Measurements from ENCODE around the gene OR5T2. TPM values are rescaled to one million over a fixed set of nuclear protein-coding genes. Genes with fewer than 3 reads are reported as not detected.
"Not testable (repeated sequence)": the region's sequence is repeated elsewhere in the genome, so short reads cannot be mapped to it uniquely, and the experiment has no call there.

OR5T2 gene
- not detected for total RNA-seq

DNA sequence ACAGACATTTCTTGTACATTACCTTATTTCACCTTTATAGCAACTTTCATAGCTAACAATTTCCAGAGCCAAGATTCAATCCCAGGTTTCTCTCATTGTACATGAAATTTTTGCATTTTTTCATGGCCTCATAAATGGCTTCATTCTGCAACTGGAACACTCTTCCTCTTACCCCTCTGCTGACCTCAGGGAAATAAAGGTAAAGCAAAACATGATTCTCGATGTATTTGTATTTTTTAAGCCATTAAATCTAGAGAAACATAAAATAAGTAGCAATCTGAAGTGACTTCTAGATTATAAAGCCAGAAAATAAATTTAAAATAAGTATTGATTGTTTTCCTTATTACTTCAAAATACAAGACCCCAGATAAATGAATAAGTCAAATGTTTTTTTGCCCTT lies at the start of gene OR5T2:
Gene OR5T2, minus strand, starts transcription at position 101 of the 400 bp plus-strand sequence. CDS start 1,193 bp downstream, outside the sequence.
- TF ChIP-seq POLR2A (IDR thresholded peaks at IDR 0.05): no peak
- TF ChIP-seq, protein P1, sequence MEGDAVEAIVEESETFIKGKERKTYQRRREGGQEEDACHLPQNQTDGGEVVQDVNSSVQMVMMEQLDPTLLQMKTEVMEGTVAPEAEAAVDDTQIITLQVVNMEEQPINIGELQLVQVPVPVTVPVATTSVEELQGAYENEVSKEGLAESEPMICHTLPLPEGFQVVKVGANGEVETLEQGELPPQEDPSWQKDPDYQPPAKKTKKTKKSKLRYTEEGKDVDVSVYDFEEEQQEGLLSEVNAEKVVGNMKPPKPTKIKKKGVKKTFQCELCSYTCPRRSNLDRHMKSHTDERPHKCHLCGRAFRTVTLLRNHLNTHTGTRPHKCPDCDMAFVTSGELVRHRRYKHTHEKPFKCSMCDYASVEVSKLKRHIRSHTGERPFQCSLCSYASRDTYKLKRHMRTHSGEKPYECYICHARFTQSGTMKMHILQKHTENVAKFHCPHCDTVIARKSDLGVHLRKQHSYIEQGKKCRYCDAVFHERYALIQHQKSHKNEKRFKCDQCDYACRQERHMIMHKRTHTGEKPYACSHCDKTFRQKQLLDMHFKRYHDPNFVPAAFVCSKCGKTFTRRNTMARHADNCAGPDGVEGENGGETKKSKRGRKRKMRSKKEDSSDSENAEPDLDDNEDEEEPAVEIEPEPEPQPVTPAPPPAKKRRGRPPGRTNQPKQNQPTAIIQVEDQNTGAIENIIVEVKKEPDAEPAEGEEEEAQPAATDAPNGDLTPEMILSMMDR (IDR thresholded peaks at IDR 0.05): no peak
- 30 to 46% methylated on average over 1 of the region's 1 CpG for WGBS, 2 donors
- ATAC-seq: no peak

GRCh38 chr11:56273854-56274253 lies 39.8 kb upstream of the OR5T2 start, which contains the start of gene OR5T1:
OR5T1 (plus strand) TSS chr11:56274154; CDS start chr11:56275639, 1,485 bp downstream.
- intact Hi-C loops (cut with DNase I): no loop called here
- Histone ChIP-seq H3K27ac (no peak within 1 kb of the TSS), H3K27me3 (no peaks in the 10 kb centered on the region), H3K4me1 (no peaks in the 10 kb centered on the region), H3K9me3 (no peaks in the 10 kb centered on the region), H3K4me3 (no peak within 1 kb of the TSS), H3K36me3 (replicated peaks in 1 of 2; ENCODE audit: insufficient read depth in 1 of 2, low read depth in 2 of 2) (no peaks in the 10 kb centered on the region)
- DNase-seq (no peak), ATAC-seq (no peak)
- TF ChIP-seq POLR2A (IDR thresholded peaks at IDR 0.05): no peak
- TF ChIP-seq, protein P1 (IDR thresholded peaks at IDR 0.05): no peak

More for the DNA sequence above, at the start of gene OR5T2:
- H3K4me1 ChIP-seq: no peaks in the 10 kb centered on the region
- H3K9me3 ChIP-seq: no peaks in the 10 kb centered on the region
- H3K27me3 ChIP-seq: no peaks in the 10 kb centered on the region
- DNase-seq: no peak
- H3K4me3 ChIP-seq: no peak within 1 kb of the TSS
- intact Hi-C loops (cut with DNase I): no loop called here
- no peaks in the 10 kb centered on the region for H3K36me3 ChIP-seq (replicated peaks in 1 of 2; ENCODE audit: insufficient read depth in 1 of 2, low read depth in 2 of 2)
- no peak within 1 kb of the TSS for H3K27ac ChIP-seq

- Histone ChIP-seq H3K27ac (no peak overlapping the region), H3K9me3 (no peaks in the 10 kb centered on the region), H3K36me3 (replicated peaks in 1 of 2; ENCODE audit: insufficient read depth in 1 of 2, low read depth in 2 of 2) (no peaks in the 10 kb centered on the region), H3K4me3 (no peak overlapping the region), H3K4me1 (no peaks in the 10 kb centered on the region), H3K27me3 (no peaks in the 10 kb centered on the region)
- 41 to 57% methylated on average over 3 of the region's 3 CpGs for WGBS, 2 donors
- TF ChIP-seq, protein P1 (IDR thresholded peaks at IDR 0.05): no peak
- TF ChIP-seq POLR2A (IDR thresholded peaks at IDR 0.05): no peak
- intact Hi-C loops (cut with DNase I): no loop called here
- DNase-seq: no peak
- no peak for ATAC-seq
Observed at GRCh38 chr11:56271092-56271491, 37.0 kb upstream of the OR5T2 start.

DNA sequence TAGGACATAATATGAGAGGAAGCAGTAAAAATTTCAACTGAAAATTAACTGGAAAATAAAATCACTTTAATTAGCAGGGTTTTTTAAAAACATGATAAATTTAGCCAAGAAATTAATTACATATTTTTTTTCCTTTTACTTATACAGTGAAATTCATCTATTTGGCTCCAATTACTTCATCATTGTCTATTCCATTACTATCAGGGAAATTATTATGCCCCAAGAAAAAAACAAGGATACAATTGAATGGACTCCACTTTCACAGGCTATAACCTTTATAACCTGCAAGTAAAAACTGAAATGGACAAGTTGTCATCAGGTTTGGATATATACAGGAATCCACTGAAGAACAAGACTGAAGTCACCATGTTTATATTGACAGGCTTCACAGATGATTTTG lies 17.9 kb upstream of the OR5T2 start, which contains the start of gene OR5T3:
Gene OR5T3, plus strand, starts transcription at position 301 of the 400 bp plus-strand sequence. Its CDS starts 0 bp downstream, at position 301.
- no peaks in the 10 kb centered on the region for H3K9me3 ChIP-seq
- no peak within 1 kb of the TSS for H3K4me3 ChIP-seq
- ATAC-seq (no peak), DNase-seq (no peak)
- no peaks in the 10 kb centered on the region for H3K4me1 ChIP-seq
- no peaks in the 10 kb centered on the region for H3K36me3 ChIP-seq (replicated peaks in 1 of 2; ENCODE audit: insufficient read depth in 1 of 2, low read depth in 2 of 2)
- no peaks in the 10 kb centered on the region for H3K27me3 ChIP-seq
- intact Hi-C loops (cut with DNase I): no loop called here
- H3K27ac ChIP-seq: no peak within 1 kb of the TSS
- TF ChIP-seq, protein P1 (IDR thresholded peaks at IDR 0.05): no peak
- no peak for TF ChIP-seq POLR2A (IDR thresholded peaks at IDR 0.05)

GRCh38 chr11:56219735-56220134 lies 14.3 kb downstream of the OR5T2 start:
- H3K9me3 ChIP-seq; H3K27ac ChIP-seq; H3K4me1 ChIP-seq; H3K36me3 ChIP-seq (replicated peaks in 1 of 2; ENCODE audit: insufficient read depth in 1 of 2, low read depth in 2 of 2); DNase-seq; intact Hi-C loops (cut with DNase I); H3K4me3 ChIP-seq; H3K27me3 ChIP-seq; ATAC-seq: not testable (repeated sequence)
- whole genome bisulfite sequencing, 2 donors: 59 to 76% methylated on average over 3 to 5 of the region's 5 CpGs

All from body of pancreas (tissue), 4 donors.